B cell (primary cell): Measurements from ENCODE around the gene TIMM44. TPM values are rescaled to one million over a fixed set of nuclear protein-coding genes. Genes with fewer than 3 reads are reported as not detected.

ENCODE experiments used
- ATAC-seq: fragments of 200-7000 bp; cut with Tn5 transposase; one replicate; pipeline ENCODE4 v1.10.0; 2021; ENCODE audit warnings: low read depth, mild to moderate bottlenecking, moderate number of reproducible peaks, moderate library complexity
- CTCF ChIA-PET: fragments of 350-600 bp; sonication (Branson Sonifier 250); formaldehyde crosslinking; loops from one replicate; lab custom pipeline; 2021; ENCODE audit warnings: antibody characterized with exemption, inconsistent platforms; lab: Charles Lee
- POLR2A ChIA-PET: fragments of 350-600 bp; sonication (Branson Sonifier 250); formaldehyde crosslinking; loops from one replicate; lab custom pipeline; 2021; ENCODE audit warnings: antibody characterized with exemption; lab: Charles Lee
- DNase-seq: peaks from one replicate; pipeline ENCODE4 v3.0.0; 2013
- H2AFZ ChIP-seq: 2 replicates; pipeline ENCODE4 v1.6.1; 2012; ENCODE audit warnings: mild to moderate bottlenecking, low read depth, low read length; ENCODE audit not compliant: insufficient read depth, poor library complexity, severe bottlenecking
- H3K27ac ChIP-seq, 2 donors: 1 replicate in 1 of 2; 2 replicates in 1 of 2; pipeline ENCODE4 v1.5.1; 2012 to 2013; ENCODE audit warnings: low read length in 2 of 2, mild to moderate bottlenecking in 2 of 2, moderate library complexity in 1 of 2
- H3K27me3 ChIP-seq, 4 experiments: fragments of 200-600 bp in 1 of 4; sonication (generic) in 1 of 4; replicated peaks in 1 of 4; 1 replicate in 2 of 4; 2 replicates in 2 of 4; pipeline versions ENCODE4 v1.6.1 to v1.7.0; 2013 to 2016; ENCODE audit warnings: low read length in 3 of 4, mild to moderate bottlenecking in 2 of 4, mixed read lengths in 1 of 4, moderate library complexity in 1 of 4; ENCODE audit not compliant: insufficient read depth in 4 of 4, control insufficient read depth in 3 of 4; ENCODE audit errors: control extremely low read depth in 1 of 4
- H3K36me3 ChIP-seq, 2 experiments: replicated peaks in 1 of 2; 1 replicate in 1 of 2; 2 replicates in 1 of 2; pipeline versions ENCODE4 v1.6.1 to v1.7.1; 2013; ENCODE audit warnings: low read length in 1 of 2; ENCODE audit not compliant: insufficient read depth in 2 of 2, control insufficient read depth in 1 of 2; ENCODE audit errors: control extremely low read depth in 1 of 2, extremely low read depth in 1 of 2
- H3K4me1 ChIP-seq, 2 donors: fragments of 200-600 bp in 1 of 2; sonication (generic) in 1 of 2; 1 replicate in 1 of 2; 2 replicates in 1 of 2; pipeline versions ENCODE4 v1.5.1 to v1.6.1; 2013 to 2017; ENCODE audit warnings: low read length in 2 of 2; ENCODE audit not compliant: control insufficient read depth in 2 of 2, insufficient read depth in 2 of 2
- H3K4me2 ChIP-seq: replicated peaks from 2 replicates; pipeline ENCODE3; 2012; ENCODE audit warnings: mild to moderate bottlenecking, low read depth, low read length; ENCODE audit not compliant: poor library complexity, severe bottlenecking
- H3K4me3 ChIP-seq, 5 experiments: fragments of 200-600 bp in 1 of 5; sonication (generic) in 1 of 5; 1 replicate in 3 of 5; 2 replicates in 2 of 5; pipeline versions ENCODE4 v1.5.1 to v1.7.0; 2011 to 2016; ENCODE audit warnings: low read length in 4 of 5, mild to moderate bottlenecking in 4 of 5, low read depth in 2 of 5, control low read depth in 1 of 5, moderate library complexity in 1 of 5; ENCODE audit not compliant: insufficient read depth in 1 of 5; ENCODE audit errors: control extremely low read depth in 1 of 5, extremely low read depth in 1 of 5
- H3K79me2 ChIP-seq: fragments of 200-600 bp; sonication (generic); one replicate; pipeline ENCODE4 v1.6.0; 2016; ENCODE audit warnings: low read length; ENCODE audit not compliant: control insufficient read depth, insufficient read depth
- H3K9ac ChIP-seq: fragments of 200-600 bp; sonication (generic); 2 replicates; pipeline ENCODE4 v1.6.1; 2017; ENCODE audit warnings: mild to moderate bottlenecking, low read length, moderate library complexity
- H3K9me3 ChIP-seq, 3 donors: one replicate each; pipeline versions ENCODE4 v1.6.1 to v1.7.1; 2013; ENCODE audit warnings: low read length in 2 of 3; ENCODE audit not compliant: control insufficient read depth in 2 of 3, insufficient read depth in 1 of 3; ENCODE audit errors: control extremely low read depth in 1 of 3
- H4K20me1 ChIP-seq: 2 replicates; pipeline ENCODE4 v1.6.0; 2012; ENCODE audit warnings: mild to moderate bottlenecking, low read length; ENCODE audit not compliant: insufficient read depth, control insufficient read depth, poor library complexity, severe bottlenecking
- H3K27ac Mint-ChIP-seq: one replicate; pipeline ENCODE4 v1.8.0; 2021; ENCODE audit warnings: mixed read lengths
- H3K27me3 Mint-ChIP-seq: one replicate; pipeline ENCODE4 v1.8.0; 2021; ENCODE audit warnings: mixed read lengths
- H3K4me1 Mint-ChIP-seq: one replicate; pipeline ENCODE4 v1.8.0; 2021; ENCODE audit warnings: mixed read lengths
- H3K4me3 Mint-ChIP-seq: one replicate; pipeline ENCODE4 v1.8.0; 2021; ENCODE audit warnings: mixed read lengths
- H3K9me3 Mint-ChIP-seq: one replicate; pipeline ENCODE4 v1.8.0; 2022; ENCODE audit warnings: mixed read lengths; ENCODE audit not compliant: insufficient read depth
- EZH2 ChIP-seq: IDR thresholded peaks from 2 replicates; pipeline ENCODE4 v1.6.1; 2012; ENCODE audit warnings: borderline replicate concordance, low read depth, mild to moderate bottlenecking, moderate library complexity, low read length; ENCODE audit not compliant: insufficient read depth, poor library complexity, severe bottlenecking
- WGBS: methylation state at CpG from one replicate; pipeline ENCODE4 v1.1.5; 2013; ENCODE audit warnings: missing lambda C conversion rate; ENCODE audit not compliant: insufficient coverage; 5-methylcytosine and 5-hydroxymethylcytosine counted together
- intact Hi-C: fragments of 100-400 bp; cut with micrococcal nuclease; formaldehyde crosslinking; loops from one replicate; pipeline ENCODE4 v1.10.0; 2022
- polyA plus RNA-seq: library from polyadenylated mRNA; depleted of rRNA; stranded (reverse); fragments of >200 nt; gene quantifications from 2 replicates; pipeline ENCODE4 v1.2.3, GENCODE V29; 2012
- total RNA-seq, 2 donors: library from RNA; stranded (reverse); fragments of 120-200 nt in 1 of 2; gene quantifications; 1 replicate in 1 of 2; 2 replicates in 1 of 2; pipeline versions ENCODE4 v1.2.3 to v1.2.4, GENCODE V29; 2013 to 2022
- TF ChIP-seq, protein P1 (sequence below): fragments of 200-600 bp; IDR thresholded peaks from one replicate; pipeline ENCODE4 v1.8.0; 2022; ENCODE audit warnings: antibody characterized with exemption, mild to moderate bottlenecking

TIMM44 gene
- total and polyA plus RNA-seq, 2 donors (not counting 1 experiment from before 2014, with no cell fraction given) = 48.9 to 66.5 TPM

DNA sequence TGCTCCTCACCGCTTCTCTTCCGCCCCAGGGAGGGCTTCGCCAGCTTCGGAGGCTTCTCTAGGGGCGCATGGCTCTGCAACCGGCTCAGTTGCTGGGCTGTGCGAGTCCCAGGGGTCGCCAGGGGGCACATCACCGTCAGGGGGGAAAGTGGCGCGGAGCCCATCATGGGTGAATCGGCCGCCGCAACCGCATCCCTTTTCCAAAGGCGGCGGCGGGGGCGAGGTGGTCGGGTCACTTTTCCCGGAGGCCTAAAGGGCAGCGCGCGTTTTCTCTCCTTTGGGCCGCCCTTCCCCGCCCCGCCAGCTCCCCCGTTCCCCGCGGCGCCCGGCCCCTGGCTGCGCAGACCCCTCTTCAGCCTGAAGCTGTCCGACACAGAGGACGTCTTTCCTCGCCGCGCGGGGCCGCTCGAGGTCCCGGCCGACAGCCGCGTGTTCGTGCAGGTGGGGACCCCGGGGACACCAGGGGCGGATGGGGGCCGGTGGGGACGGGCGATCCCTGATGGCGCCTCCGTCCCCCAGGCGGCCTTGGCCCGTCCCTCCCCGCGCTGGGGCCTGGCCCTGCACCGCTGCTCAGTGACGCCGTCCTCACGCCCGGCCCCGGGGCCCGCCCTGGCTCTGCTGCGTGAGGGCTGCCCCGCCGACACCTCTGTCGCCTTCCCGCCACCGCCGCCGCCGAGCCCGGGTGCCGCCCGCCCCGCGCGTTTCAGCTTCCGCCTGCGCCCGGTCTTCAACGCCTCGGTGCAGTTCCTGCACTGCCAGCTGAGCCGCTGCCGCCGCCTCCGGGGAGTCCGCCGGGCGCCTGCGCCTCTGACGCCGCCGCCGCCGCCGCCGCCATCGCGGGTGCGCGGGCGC, 27.1 kb downstream of the TIMM44 start:
- Histone ChIP-seq H3K4me3 (peak overlapping the region in 4 of 5 experiments; percentile 18 to 48 (median 30)), H3K27ac (no peak overlapping the region), H3K79me2 (peaks cover 3% of the 10 kb centered on the region), H3K27me3 (peaks cover 0 to 47% (median 25%) of the 10 kb centered on the region in 4 experiments), H3K4me1 (peaks cover 50 to 51% of the 10 kb centered on the region in 2 donors), H3K9me3 (peaks cover 0 to 28% (median 0%) of the 10 kb centered on the region in 3 donors), H4K20me1 (peaks cover 51% of the 10 kb centered on the region), H3K9ac (peak overlapping the region; percentile 52), H3K4me2 (peak overlapping the region; percentile 87), H3K36me3 (peaks cover 3 to 9% of the 10 kb centered on the region in 2 experiments), H2AFZ (peak overlapping the region; percentile 61)
- peak; percentile 2 for TF ChIP-seq EZH2
- TF ChIP-seq, protein P1, sequence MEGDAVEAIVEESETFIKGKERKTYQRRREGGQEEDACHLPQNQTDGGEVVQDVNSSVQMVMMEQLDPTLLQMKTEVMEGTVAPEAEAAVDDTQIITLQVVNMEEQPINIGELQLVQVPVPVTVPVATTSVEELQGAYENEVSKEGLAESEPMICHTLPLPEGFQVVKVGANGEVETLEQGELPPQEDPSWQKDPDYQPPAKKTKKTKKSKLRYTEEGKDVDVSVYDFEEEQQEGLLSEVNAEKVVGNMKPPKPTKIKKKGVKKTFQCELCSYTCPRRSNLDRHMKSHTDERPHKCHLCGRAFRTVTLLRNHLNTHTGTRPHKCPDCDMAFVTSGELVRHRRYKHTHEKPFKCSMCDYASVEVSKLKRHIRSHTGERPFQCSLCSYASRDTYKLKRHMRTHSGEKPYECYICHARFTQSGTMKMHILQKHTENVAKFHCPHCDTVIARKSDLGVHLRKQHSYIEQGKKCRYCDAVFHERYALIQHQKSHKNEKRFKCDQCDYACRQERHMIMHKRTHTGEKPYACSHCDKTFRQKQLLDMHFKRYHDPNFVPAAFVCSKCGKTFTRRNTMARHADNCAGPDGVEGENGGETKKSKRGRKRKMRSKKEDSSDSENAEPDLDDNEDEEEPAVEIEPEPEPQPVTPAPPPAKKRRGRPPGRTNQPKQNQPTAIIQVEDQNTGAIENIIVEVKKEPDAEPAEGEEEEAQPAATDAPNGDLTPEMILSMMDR = no peak
- H3K4me3 Mint-ChIP-seq = peak overlapping the region; percentile 68
- peaks cover 34% of the 10 kb centered on the region for H3K4me1 Mint-ChIP-seq
- peaks cover 24% of the 10 kb centered on the region for H3K27me3 Mint-ChIP-seq
- WGBS = 1% methylated on average over 104 of the region's 104 CpGs
- ATAC-seq (no peak), DNase-seq (peak; percentile 71)
- H3K27ac Mint-ChIP-seq = no peak overlapping the region
- no peaks in the 10 kb centered on the region for H3K9me3 Mint-ChIP-seq
- ChIA-PET POLR2A (interaction anchor here (1.7 kb wide), 1 partner anchor 13 kb away, joined by 6 read pairs; the partner anchor contains the start of gene MAP2K7), CTCF (interaction anchor here (3.7 kb wide), 1 partner anchor 28 kb away, joined by 21 read pairs; the partner anchor contains the start of gene TIMM44)
- intact Hi-C loops = no loop called here
